H1 (cell line): ENCODE data around the gene CYB5B. TPM values are rescaled to one million over a fixed set of nuclear protein-coding genes. Genes with fewer than 3 reads are reported as not detected.

Experiments used
- EZH2 ChIP-seq: fragments of 200-600 bp; sonication (generic); IDR thresholded peaks from 2 replicates; pipeline ENCODE4 v1.7.1; 2012; ENCODE audit warnings: low read depth, mild to moderate bottlenecking, moderate library complexity, low read length, inconsistent platforms; ENCODE audit not compliant: severe bottlenecking
- polyA plus RNA-seq, 7 experiments: library from polyadenylated mRNA; depleted of rRNA in 3 of 7; stranded (reverse) in 5 of 7; unstranded in 2 of 7; fragments of >200 nt in 5 of 7; fragments of 200-250 nt in 2 of 7; gene quantifications; 1 replicate in 5 of 7; 2 replicates in 1 of 7; 4 replicates in 1 of 7; pipeline versions ENCODE4 v1.2.1 to v1.2.3, GENCODE V29; 2011 to 2013; ENCODE audit warnings: missing spikeins in 2 of 7, mixed read lengths in 2 of 7
- total RNA-seq: library from RNA; stranded (reverse); fragmentation: NEBNext Ultra II Directional; extraction: Animal tissue kit (Norgen Biotek cat#: 25700); gene quantifications from 2 replicates; pipeline ENCODE4 v1.2.1, GENCODE V29; 2021

The CYB5B gene
- total and polyA plus RNA-seq, 2 of the 8 experiments (the other 6 are each of a cell fraction or from before 2014, with no cell fraction given), result 108 to 127 TPM

GRCh38 chr16:69499541-69500230, 75.3 kb downstream of the CYB5B start (continued):
- no peak for TF ChIP-seq EZH2
- TF ChIP-seq, all 59 proteins: peak for 0
